Lower leg skin (tissue), 3 donors: ENCODE measurements around the gene MED12.

Source experiments
- CTCF ChIP-seq, 3 donors: fragments of 450-650 bp; IDR thresholded peaks; one replicate each; pipeline ENCODE4 v1.5.1; 2016; ENCODE audit warnings: antibody characterized with exemption in 3 of 3, mild to moderate bottlenecking in 3 of 3, moderate library complexity in 2 of 3
- POLR2A ChIP-seq, 2 donors: fragments of 450-650 bp; IDR thresholded peaks; one replicate each; pipeline ENCODE4 v1.6.1; 2016 to 2017; ENCODE audit warnings: antibody characterized with exemption in 2 of 2, mild to moderate bottlenecking in 1 of 2, moderate library complexity in 1 of 2

GRCh38 chrX:71164071-71164470 lies 45.7 kb downstream of the MED12 start:
- TF ChIP-seq POLR2A (IDR thresholded peaks at IDR 0.05) (no peak), CTCF (IDR thresholded peaks at IDR 0.05) (no peak)
